HG03460 (cell line): ENCODE results near the gene GABARAPL1.
"Not testable (repeated sequence)": the region's sequence is repeated elsewhere in the genome, so short reads cannot be mapped to it uniquely, and the experiment has no call there.

Source experiments
- ATAC-seq: cut with Tn5 transposase; IDR thresholded peaks from one replicate; pipeline ENCODE4 v1.9.1; 2021; ENCODE audit not compliant: unreplicated experiment

The GABARAPL1 gene

DNA sequence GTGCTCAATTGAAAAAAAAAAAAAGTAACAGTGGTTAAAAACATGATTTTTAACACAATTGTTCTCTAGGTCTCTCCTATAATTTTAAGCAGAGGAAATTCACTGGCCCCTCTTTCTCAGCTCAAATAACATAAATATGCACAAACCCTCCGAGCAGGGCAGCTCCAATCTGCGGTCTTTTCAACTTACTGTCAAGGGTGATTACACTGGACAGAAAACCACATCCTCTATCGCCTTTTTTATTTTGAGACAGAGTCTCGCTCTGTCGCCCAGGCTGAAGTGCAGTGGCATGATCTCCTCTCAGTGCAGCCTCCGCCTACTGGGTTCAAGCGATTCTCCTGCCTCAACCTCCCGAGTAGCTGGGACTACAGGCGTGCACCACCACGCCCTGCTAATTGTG lies 16.5 kb upstream of the GABARAPL1 start:
- ATAC-seq, result peak; percentile 94

- ATAC-seq, result no peak
Observed at GRCh38 chr12:10197879-10198278, 14.8 kb upstream of the GABARAPL1 start.

- not testable (repeated sequence) for ATAC-seq
Observed at GRCh38 chr12:10204495-10204894, 8.2 kb upstream of the GABARAPL1 start.

DNA sequence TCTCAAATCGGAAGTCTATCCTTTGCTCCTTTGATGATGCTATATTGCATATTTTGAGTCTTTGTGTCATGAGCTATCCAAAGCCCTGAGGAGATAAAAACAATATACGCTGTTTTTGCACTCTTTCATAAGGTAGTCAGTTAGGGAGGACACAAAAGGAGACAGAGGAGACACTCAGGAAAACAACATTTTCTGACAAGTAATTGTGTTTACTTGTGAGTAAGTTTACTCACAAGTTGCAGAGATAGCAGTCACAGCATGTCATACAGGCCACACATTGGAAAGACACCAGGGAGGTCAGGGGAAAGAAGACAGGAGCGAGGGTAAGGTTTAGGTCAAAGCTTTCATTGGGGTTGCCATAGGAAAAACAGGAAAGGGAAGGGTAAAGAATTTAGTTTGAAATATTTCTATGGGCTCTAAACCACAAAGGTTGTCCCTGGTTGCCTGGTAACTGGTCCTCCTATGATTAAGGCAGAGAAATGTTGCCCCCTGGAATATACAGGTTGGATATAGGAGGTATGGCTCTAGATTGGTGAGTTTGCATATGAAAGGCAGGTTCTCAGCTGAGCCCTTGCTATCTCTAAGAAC lies 7.4 kb upstream of the GABARAPL1 start:
- no peak for ATAC-seq

- no peak for ATAC-seq
Observed at GRCh38 chr12:10207136-10207535, 5.5 kb upstream of the GABARAPL1 start.

GRCh38 chr12:10210225-10210624 lies 2.5 kb upstream of the GABARAPL1 start:
- no peak for ATAC-seq

DNA sequence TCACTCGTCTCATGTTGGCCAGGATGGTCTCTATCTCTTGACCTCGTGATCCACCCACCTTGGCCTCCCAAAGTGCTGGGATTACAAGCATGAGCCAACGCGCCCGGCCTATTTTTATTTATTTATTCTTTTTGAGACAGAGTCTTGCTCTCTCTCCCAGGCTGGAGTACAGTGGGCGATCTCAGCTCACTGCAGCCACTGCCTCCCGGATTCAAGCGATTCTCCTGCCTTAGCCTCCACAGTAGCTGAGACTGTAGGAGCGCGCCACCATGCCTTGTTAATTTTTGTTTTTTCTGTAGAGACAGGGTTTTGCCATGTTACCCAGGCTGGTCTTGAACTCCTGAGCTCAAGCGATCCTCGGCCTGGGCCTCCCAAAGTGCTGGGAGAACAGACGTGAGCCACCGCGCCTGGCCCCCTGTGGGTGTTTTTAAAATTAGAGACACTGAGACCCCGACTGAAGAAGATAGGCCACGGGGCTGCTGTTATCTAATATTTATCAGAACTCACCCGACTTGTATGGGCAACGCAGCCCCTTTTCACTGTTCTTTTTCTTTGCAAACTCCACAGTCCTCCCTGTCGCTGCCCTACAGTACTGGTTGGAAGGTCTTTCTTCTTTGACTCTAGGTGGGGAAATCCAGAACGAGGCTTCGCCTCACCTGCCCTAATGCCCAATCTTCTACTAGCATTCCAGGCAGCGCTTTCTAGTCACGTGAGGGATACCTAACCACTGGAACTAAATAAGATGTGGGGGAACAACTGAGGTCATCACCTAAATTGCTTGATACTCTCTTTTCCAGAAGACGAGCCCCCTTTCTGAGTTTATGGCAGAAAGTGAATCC lies 1.4 kb upstream of the GABARAPL1 start:
- ATAC-seq, result no peak

DNA sequence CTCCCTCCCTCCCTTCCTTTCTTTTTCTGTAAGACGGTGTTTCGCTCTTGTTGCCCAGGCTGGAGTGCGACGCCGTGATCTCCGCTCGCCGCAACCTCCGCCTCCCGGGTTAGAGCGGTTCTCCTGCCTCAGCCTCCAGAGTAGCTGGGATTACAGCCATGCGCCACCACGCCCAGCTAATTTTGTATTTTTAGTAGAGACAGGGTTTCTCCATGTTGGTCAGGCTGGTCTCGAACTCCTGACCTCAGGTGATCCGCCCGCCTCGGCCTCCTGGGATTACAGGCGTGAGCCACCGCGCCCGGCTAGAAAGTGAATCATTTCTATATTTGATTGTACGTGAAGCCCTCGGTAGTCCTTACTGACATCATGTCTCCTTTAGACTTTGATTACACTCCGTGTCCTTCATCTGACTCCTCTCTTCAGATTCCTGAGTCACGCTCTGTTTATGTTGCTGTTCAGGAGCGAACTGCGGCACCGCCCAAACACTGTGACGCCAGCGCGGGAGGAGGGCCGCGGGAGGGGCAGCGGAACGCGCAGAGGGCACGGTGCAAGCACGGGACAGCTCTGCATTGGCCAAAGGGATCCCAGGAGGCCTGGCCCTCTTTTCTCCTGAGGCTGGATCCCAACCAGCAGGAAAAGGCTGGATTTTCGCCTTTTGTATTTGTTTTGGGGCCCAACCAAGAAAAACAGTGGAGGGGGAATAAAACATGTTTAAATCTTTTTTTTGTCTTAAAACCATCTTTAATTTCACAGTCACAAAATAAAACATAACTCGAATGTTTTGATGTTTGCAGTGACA lies 538 bp upstream of the GABARAPL1 start:
- ATAC-seq, result peak; percentile 54

DNA sequence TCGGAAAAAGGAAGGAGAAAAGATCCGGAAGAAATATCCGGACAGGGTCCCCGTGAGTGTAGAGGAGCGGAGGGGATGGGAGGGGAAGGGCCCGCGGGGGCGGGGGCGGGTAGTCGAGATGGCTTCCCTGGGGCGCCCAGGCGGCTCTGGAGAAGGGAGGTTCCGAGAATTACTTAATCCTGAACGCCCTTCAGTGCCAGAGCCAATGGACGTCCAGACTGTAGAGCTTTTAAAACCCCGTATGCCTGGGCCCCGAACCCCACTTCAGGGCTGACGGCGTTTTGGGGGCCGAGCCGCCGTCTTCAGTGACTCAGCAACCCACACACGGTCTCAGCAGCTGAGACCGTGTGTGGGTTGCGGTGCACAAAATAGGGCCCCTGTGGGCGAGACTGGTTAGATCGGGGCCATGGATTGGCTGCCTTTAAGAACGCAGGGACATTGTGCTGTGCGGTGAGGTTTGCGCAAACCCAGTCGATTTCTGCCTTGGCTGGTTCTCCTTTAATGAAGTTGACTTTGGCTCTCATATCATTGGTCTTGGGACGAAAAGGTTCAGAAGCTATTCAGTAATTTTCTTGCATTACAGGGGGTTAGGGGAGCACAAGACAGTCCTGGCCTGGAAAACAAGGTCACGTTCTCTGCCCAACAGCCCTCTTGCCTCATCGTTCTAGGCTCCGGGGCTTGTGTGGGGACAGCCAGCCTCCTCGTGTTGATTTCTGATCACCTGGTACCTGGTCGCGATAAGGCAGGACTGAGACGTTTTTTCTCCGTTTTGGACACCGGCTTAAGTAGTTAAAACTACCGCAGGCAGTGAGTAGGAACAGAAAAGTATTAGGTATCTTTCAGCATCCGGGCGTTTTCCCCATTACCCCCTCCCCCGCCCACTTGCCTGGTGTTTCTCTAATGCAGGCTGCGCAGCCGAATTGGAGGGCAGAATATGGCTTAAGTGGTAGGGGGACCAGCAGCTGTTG lies 775 bp downstream of the GABARAPL1 start:
- ATAC-seq, result peak; percentile 43

DNA sequence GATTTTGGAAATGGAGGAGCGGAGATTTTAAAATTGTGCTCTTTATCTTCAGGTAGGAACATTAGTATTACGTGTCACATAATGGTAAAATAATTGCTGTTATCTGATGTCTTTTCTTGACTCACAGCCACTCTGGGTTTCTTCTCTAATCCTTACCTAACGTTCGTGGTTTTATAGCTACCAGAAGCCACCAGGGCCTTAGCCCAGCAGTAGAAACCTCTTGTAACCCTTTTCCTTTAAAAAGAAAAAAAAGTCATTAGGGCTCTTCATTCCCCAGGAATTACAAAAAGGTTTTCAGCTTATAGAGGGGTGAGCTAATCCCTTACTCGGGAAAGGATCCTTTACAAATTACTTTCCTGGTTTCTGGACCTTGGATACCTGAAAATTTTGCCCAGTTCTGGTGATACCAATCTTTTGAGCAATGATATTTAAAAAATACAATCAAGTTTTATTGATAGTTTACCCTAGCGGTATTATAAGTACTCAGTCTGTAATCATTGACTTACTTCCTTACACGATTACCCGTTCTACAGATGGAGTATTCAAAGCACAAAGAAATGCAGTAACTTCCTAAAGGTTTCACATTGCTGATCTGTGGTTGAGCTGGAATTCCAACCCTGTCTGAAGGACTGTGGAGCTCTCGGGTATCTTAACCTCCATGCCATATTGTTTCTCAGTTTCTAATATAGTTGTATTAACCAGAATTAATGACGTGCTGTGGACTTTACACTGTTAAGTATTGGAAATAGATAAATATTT lies 1.6 kb downstream of the GABARAPL1 start:
- no peak for ATAC-seq

DNA sequence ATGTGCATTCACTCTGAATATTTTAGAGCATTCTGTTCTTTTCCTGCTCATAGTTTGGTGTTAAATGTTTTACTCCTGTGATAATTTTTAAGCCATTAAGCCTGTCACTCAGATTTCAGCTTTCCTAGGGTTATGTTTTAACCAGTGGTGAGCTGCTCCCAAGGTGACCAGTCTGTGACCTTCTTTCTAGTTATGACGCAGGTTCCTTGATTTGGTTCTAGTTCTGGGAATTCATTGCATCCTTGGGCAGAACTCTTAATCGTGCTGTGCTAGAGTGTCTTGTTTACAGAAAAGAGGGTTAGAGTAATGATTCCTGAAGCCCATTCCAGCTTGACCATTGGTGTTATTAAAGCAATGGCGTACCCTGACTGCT lies 2.2 kb downstream of the GABARAPL1 start:
- ATAC-seq, result no peak

- ATAC-seq, result no peak
Observed at GRCh38 chr12:10215436-10215835, 2.8 kb downstream of the GABARAPL1 start.

GRCh38 chr12:10215946-10216345 lies 3.3 kb downstream of the GABARAPL1 start:
- not testable (repeated sequence) for ATAC-seq

DNA sequence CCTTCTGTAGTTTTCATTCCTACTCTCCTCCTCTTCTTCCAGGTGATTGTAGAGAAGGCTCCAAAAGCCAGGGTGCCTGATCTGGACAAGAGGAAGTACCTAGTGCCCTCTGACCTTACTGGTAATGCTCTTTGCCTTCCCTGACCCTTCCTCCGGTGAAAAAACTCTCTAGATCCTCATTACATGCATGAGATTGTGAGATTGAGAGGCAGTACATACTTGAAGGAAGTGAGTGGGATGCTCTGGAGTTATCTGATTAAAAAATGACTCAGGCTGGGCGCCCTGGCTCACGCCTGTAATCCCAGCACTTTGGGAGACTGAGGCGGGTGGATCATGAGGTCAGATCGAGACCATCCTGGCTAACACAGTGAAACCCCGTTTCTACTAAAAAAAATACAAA lies 5.3 kb downstream of the GABARAPL1 start:
- no peak for ATAC-seq

GRCh38 chr12:10220398-10221077 lies 7.9 kb downstream of the GABARAPL1 start:
- ATAC-seq, result no peak

DNA sequence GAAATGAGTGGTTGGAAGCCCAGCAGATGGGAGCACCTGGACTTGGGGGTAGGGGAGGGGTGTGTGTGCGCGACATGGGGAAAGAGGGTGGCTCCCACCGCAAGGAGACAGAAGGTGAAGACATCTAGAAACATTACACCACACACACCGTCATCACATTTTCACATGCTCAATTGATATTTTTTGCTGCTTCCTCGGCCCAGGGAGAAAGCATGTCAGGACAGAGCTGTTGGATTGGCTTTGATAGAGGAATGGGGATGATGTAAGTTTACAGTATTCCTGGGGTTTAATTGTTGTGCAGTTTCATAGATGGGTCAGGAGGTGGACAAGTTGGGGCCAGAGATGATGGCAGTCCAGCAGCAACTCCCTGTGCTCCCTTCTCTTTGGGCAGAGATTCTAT lies 9.2 kb downstream of the GABARAPL1 start:
- no peak for ATAC-seq

DNA sequence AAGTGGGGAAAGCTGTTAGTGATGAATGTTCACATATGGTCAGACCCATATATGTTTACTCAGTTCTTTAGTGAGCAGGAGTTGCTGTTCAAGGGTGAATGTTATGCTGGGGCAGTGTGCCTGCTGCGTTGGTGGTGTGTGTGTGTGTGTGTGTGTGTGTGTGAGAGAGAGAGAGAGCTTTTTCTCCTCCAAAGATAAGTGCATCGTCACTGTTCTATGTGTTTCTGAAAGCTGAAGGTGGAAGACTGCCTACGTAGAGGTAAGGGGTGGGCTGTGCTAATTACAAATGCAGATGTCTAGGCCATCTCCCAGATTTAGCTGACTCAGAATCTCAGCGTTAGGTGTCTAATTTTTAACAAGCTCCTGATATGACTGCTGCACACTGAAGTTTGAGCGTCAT lies 10.5 kb downstream of the GABARAPL1 start:
- ATAC-seq, result no peak

- not testable (repeated sequence) for ATAC-seq
Observed at GRCh38 chr12:10225426-10225825, 12.7 kb downstream of the GABARAPL1 start.

DNA sequence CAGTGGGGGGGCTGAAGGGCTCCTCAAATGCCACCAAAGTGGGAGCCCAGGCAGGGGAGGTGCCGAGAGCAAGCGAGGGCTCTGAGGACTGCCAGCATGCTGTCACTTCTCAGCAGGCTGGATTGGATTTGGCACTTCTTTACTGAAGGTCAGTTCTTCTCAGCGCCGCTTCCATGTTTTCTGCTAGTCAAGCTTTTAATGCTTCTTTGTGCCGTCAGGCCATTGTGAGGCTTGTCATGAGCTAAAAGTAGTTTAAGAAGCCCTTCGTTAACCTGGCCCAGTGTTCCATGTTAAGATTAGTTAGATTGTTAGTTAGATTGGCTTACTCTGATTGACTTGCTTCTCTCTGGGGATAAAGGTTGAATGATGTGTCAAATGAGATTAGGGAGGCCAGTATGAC lies 13.4 kb downstream of the GABARAPL1 start:
- ATAC-seq, result no peak
